Kidney (tissue), 14 donors: ENCODE results near the gene NT5C3B. TPM values are rescaled to one million over a fixed set of nuclear protein-coding genes. Genes with fewer than 3 reads are reported as not detected.

Source experiments
- DNase-seq, 5 donors: peaks; one replicate each; pipeline ENCODE4 v3.0.0-alpha.2; 2013 to 2020
- FAIRE-seq: peaks from 2 replicates; lab custom pipeline; 2012; peaks lifted over from hg19 to GRCh38; lab: Jason Lieb, UNC
- H3K27ac ChIP-seq, 2 donors: one replicate each; pipeline ENCODE4 v1.7.0; 2013; ENCODE audit warnings: low read depth in 2 of 2, low read length in 2 of 2, inconsistent platforms in 1 of 2
- H3K27me3 ChIP-seq: one replicate; pipeline ENCODE4 v1.7.1; 2013; ENCODE audit warnings: low read length, inconsistent platforms; ENCODE audit not compliant: control insufficient read depth, insufficient read depth
- H3K36me3 ChIP-seq, 3 donors: one replicate each; pipeline versions ENCODE4 v1.7.0 to v1.7.1; 2013; ENCODE audit warnings: low read length in 3 of 3, control low read depth in 1 of 3, inconsistent platforms in 1 of 3; ENCODE audit not compliant: insufficient read depth in 3 of 3, control insufficient read depth in 2 of 3
- H3K4me1 ChIP-seq, 3 donors: one replicate each; pipeline versions ENCODE4 v1.7.0 to v1.7.1; 2013; ENCODE audit warnings: low read length in 3 of 3, inconsistent platforms in 1 of 3, low read depth in 1 of 3; ENCODE audit not compliant: control insufficient read depth in 2 of 3, insufficient read depth in 2 of 3
- H3K4me3 ChIP-seq, 3 donors: one replicate each; pipeline versions ENCODE4 v1.7.0 to v1.8.1; 2013; ENCODE audit warnings: low read length in 3 of 3, control low read depth in 1 of 3, inconsistent platforms in 1 of 3
- H3K9ac ChIP-seq, 3 donors: one replicate each; pipeline versions ENCODE4 v1.7.0 to v1.7.1; 2013; ENCODE audit warnings: low read length in 3 of 3, control low read depth in 1 of 3, inconsistent platforms in 1 of 3
- H3K9me3 ChIP-seq, 3 donors: one replicate each; pipeline versions ENCODE4 v1.7.0 to v1.7.1; 2013; ENCODE audit warnings: low read length in 3 of 3, control low read depth in 1 of 3, inconsistent platforms in 1 of 3; ENCODE audit not compliant: control insufficient read depth in 2 of 3, insufficient read depth in 1 of 3
- CTCF ChIP-seq: IDR thresholded peaks from 3 replicates; pipeline ENCODE4 v1.5.1; 2012; ENCODE audit warnings: mild to moderate bottlenecking, moderate library complexity, borderline replicate concordance; ENCODE audit not compliant: insufficient read depth; ENCODE audit errors: extremely low read depth
- intact Hi-C: fragments of 100-400 bp; cut with DNase I; formaldehyde crosslinking; loops from one replicate; pipeline ENCODE4 v1.11.1; 2022
- polyA plus RNA-seq: library from polyadenylated mRNA; stranded (reverse); fragments of 350-450 nt; fragmentation: Illumina TruSeq; extraction: RNeasy Lipid Tissue Mini Kit (QIAGEN cat#74804); gene quantifications from one replicate; pipeline ENCODE4 v1.2.3, GENCODE V29; 2014; ENCODE audit warnings: low read depth, low replicate concordance; ENCODE audit not compliant: insufficient read depth
- total RNA-seq: library from RNA; stranded (reverse); fragmentation: NEBNext Ultra II Directional; extraction: Animal tissue kit (Norgen Biotek cat#: 25700); gene quantifications from one replicate; pipeline ENCODE4 v1.2.1, GENCODE V29; 2021
- donor health status: control.
- donor health status: control.
- donor health status: control.
- donor health status: control.
- donor health status: control.
- donor health status: DM: yes; HTN: yes; CAD: no.
- donor health status: Normal renal cell carcinoma (clear cell type).

NT5C3B gene
- total and polyA plus RNA-seq, 2 donors from 2014 or later, result 44.0 to 88.0 TPM

- intact Hi-C loops, result no loop called here
- Histone ChIP-seq H3K9ac (no peak overlapping the region), H3K27ac (peak overlapping the region; percentile 50 to 58), H3K27me3 (no peaks in the 10 kb centered on the region), H3K4me1 (peaks cover 0 to 30% (median 18%) of the 10 kb centered on the region in 3 donors), H3K9me3 (no peaks in the 10 kb centered on the region), H3K36me3 (no peaks in the 10 kb centered on the region), H3K4me3 (peak overlapping the region in 2 of 3 donors; percentile 23 to 35)
- FAIRE-seq (no peak), DNase-seq (no peak)
- TF ChIP-seq CTCF, result no peak
These were observed 49.0 kb downstream of the NT5C3B start for GRCh38 chr17:41787021-41787418.

- H3K9me3 ChIP-seq, result no peaks in the 10 kb centered on the region
- DNase-seq, result peak; percentile 100
- no peaks in the 10 kb centered on the region for H3K27me3 ChIP-seq
- H3K4me1 ChIP-seq, result peaks cover 0 to 31% (median 23%) of the 10 kb centered on the region in 3 donors
- peak; percentile 54 for TF ChIP-seq CTCF
- H3K4me3 ChIP-seq, result peak within 1 kb of the TSS; percentile 75 to 82 (median 79)
- intact Hi-C loops, result no loop called here
- H3K9ac ChIP-seq, result peak within 1 kb of the TSS; percentile 57 to 84 (median 74)
- peak within 1 kb of the TSS; percentile 91 to 97 for H3K27ac ChIP-seq
- peak; percentile 99 for FAIRE-seq
- peaks cover 0 to 3% (median 0%) of the 10 kb centered on the region in 3 donors for H3K36me3 ChIP-seq
These were observed 49.6 kb downstream of the NT5C3B start, which contains the start of gene JUP for GRCh38 chr17:41786227-41787020. TSS of gene JUP (minus strand) at chr17:41786711. CDS start at chr17:41771854, 14,857 bp downstream.

- Histone ChIP-seq H3K27me3 (no peaks in the 10 kb centered on the region), H3K4me1 (peaks cover 0 to 33% (median 23%) of the 10 kb centered on the region in 3 donors), H3K4me3 (peak overlapping the region; percentile 75 to 82 (median 79)), H3K9ac (peak overlapping the region; percentile 57 to 84 (median 74)), H3K9me3 (no peaks in the 10 kb centered on the region), H3K27ac (peak overlapping the region; percentile 91 to 97), H3K36me3 (peaks cover 0 to 4% (median 0%) of the 10 kb centered on the region in 3 donors)
- no peak for FAIRE-seq
- TF ChIP-seq CTCF, result no peak
- intact Hi-C loops, result no loop called here
- DNase-seq, result peak; percentile 45 to 94 (median 71)
These were observed 50.2 kb downstream of the NT5C3B start for GRCh38 chr17:41785859-41786226.
